Stimulated activated CD8-positive, alpha-beta memory T cell treated with anti-CD3 and anti-CD28 coated beads, Interleukin-4, amount 100 ng/mL, for 24 hours (primary cell): Measurements from ENCODE around the gene CAST.
"Not testable (repeated sequence)": the region's sequence is repeated elsewhere in the genome, so short reads cannot be mapped to it uniquely, and the experiment has no call there.

Experiments used
- DNase-seq: peaks from one replicate; pipeline ENCODE4 v3.0.0-alpha.2; 2020; ENCODE audit warnings: low read depth

CAST gene

DNA sequence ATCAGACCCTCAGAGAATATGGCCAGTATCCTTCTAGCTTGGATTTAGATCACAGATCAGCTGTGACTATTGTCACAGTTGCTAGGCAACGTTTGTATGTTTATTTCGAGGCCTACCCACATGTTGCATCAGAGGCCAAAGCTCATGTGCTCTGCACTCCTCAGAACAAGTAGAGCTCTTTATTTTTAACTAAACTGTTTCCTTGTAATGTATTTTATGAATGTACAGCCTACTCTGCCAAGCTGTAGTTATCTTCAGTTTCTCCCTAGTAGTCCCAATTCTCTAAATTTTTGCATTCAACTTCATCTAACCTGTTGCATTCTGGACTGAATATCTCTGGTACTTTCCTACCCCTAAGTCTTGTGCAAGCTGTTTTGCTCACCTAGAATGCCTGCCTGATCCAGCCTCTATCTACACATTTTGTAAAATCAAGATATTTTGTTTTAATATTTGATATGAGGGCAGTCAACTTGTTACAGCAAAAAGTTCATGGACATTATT, 52.8 kb downstream of the CAST start:
- DNase-seq, result no peak

DNA sequence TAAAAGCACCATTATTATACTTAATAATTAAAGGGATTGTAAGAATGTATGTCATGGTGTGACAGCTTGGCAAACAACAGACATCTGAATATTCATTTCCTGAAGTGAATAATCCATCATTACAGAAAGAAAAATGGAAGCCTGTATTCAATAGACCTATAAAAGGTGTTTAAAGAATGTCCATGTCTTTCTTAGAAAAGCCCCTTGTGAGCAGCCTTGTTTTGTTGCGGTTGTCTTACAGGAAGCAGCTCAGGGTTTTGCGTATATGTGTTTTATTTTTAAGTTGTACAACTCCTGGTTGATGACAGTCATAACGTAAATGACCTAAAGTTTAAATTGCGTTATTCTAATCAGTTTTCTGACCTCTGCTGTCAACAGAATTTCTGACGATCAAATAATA, 53.8 kb downstream of the CAST start:
- no peak for DNase-seq

DNA sequence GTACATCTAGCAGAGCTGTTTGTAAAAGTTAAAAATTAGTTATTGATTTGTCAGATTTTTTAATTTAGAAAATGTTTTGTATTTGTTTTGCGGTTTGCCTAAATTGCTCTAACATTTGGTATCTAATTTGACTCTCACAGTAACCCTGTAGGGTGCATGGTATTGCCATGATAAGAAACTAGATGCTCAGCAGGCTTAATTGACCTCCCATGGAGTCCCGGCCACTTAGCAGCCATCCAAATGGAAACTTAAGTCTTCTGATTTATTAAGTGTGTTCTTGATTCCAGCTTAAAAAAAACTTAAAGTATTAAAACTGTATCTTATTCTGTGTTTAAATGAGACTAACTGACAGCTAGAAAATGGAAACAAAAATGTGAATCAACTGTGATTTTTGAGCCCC, 54.5 kb downstream of the CAST start:
- no peak for DNase-seq

DNA sequence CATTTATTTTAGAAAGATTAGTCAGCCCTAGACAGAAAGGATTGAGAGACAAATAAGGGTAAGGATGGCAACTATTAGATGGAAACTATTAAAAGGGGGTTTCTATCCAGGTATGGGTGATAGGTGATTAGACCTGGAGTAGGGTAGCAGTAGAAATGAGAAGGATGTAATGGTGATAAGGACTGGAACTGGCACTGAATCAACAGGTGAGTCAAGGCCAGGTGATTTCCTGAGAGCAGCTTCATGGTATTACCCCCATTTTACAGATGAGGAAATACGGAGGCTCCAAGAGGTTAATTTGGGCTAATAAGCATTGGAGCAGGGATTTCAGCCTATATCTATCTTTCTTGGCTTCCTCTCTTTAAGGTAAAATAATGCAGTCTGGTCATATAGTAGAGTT, 55.7 kb downstream of the CAST start:
- no peak for DNase-seq

DNA sequence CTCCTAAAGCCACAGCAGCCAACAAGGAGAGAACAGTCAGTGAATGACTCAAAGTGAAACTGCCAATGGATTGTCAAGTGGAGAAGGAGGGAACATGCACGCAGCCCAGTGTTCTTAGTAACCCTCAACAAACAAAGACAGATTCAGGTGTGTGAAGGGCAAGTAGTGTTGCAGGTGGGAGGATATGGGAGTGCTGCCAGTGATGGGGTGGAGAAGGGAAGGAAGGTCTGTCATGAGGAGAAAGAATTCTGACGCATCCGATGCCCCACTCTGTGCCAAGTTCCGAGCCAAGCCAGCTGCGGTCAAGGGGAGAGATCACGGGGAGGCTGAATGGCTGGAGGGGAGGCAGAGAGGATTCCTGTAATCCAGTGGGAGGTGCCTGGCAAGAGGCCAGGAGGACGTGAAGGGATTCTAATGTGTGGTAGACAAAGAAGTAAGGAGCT, 56.5 kb downstream of the CAST start:
- no peak for DNase-seq

DNA sequence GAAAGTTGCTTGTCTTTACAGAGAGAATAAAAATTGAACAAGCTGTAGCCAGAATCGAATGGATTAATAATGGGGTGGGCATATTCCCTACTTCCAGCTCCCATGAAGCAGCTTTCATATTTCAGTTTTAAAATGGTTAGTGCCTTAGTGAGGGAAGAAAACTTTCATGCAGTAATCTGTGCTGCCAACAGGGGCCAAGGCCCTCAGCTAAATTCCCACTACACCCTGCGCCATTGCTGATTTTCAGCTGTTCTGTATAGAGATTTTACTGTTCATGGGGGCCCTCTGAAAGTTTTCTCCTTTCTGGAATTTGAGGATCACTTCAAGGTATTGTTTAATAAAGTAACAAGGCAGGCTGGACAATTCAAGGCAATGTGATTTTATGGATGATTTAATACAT, 58.2 kb downstream of the CAST start:
- no peak for DNase-seq

DNA sequence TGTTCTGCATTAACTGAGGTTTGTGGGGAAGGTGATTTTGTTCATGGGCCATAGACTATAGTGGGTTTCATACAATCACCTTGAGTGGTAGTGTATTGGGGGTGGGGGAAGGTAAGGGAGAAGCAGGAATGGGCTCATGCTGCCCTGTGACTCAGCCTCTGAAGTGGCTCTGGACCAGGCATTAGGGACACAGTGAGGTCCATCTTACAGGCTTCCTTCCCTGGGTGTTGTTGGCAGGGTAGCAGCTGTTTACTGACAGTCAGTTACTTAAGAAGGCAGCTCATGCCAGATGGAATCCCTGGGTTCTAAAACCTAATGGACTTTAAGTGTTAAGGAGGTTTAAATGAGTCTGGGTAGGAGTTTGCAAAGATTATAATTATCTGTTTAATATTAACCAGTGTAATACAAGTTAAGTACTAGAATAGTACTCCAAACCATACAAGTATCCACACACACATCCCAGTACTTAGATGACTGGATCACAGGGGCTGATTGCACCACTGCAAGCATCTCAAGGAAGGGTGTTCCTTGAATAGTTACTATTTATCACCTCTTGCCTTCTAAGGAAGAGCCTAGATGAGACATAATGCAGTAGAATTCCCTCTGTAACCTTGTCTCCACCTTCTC, 59.3 kb downstream of the CAST start:
- no peak for DNase-seq

DNA sequence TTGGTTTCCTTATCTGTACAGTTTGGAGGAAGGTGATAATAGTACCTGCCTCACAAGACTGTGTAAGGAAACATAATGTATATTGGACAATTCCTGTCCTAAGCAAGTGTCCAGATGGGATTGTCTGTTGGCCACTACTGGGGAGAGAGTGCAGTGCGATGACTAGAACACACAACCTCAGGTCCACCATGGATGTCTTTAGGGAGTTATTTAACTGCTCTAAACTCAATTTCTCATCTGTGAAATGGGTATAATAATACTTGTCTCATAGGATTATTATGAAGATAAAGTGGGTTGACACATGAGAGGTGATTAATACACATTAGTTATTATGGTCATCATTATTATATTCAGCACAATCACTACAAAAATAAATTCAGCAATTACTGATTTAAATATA, 63.1 kb downstream of the CAST start:
- DNase-seq, result no peak

DNA sequence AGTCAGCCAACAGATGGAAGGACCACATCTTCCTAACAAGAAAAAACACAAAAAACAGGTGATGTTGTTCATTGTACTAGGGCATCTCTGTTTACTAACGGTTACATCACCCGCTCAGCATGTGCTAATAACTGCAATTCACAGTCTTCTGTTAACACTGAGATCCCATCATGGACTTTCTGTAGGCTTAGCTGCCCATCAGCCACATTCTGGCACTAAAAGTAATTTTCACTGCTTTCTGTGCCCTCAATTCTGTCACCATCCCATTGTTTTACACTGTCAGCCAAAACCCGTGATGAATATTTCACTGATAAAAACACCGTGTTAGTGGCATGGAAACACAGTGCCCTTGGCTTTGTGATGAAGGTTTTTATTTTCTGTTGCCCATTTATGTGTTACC, 64.6 kb downstream of the CAST start:
- no peak for DNase-seq

DNA sequence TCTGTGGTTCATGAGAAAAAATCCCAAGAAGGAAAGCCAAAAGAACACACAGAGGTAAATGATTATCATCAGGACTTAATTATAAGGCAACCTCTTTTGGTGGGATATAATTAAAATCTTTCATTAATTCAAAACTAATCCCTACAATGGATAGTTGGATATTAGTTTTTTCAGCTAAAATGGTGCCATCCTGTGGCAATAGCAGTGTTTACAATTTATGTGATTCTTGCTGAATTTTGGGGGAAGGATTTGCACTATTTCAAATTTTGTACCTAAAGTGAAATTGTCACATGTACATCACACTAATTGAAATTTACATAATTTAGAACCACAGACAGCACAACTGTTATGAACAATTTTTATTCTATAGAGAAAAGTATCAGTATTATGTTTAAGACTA, 67.0 kb downstream of the CAST start:
- no peak for DNase-seq

DNA sequence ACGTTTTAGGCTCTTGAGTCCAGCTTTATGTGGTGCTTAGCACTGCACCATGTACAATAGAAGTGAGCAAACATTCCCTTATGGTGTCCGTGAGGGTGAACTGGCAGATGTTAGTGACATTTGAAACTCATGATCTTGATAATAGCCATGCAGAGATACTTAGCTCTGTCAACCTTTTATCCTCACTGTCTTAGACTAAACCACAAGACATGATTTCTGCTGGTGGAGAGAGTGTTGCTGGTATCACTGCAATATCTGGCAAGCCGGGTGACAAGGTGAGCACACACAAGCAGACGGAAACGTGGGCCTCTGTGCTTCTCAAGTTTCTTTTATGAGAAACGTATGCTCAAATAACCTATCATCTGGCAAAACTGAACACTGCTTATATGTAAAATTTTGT, 68.4 kb downstream of the CAST start:
- no peak for DNase-seq

DNA sequence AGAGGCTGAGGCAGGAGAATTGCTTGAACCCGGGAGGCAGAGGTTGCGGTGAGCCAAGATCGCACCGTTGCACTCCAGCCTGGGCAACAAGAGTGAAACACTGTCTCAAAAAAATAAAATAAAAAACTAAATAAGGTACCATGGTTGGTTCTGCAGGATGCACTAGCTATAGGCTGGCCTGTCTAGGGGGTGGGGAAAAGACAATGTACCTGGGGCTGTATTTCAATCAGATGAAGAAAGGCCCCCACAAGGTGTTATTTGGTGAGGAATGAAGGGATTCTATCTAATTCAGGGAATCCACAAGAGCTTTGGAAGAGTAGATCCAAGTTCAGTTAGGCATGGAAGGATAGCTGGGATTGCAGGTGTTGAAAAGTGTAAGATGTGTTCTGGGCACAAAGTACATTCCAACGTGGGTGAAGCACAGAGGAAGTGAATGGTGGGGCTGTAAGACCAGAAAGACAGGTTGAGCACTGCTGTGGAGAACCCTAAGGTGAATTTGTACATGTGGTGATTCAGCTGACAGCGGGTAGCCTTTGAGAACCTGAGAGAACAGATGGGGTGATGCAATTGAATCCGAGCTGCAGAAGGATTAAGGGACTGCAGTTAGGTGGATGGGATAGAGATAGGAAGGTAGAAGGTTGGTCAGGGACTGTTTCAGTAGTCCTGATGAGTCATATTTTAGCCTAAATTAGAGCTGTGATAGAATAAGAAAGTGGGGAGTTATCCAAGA, 71.8 kb downstream of the CAST start:
- DNase-seq, result no peak

DNA sequence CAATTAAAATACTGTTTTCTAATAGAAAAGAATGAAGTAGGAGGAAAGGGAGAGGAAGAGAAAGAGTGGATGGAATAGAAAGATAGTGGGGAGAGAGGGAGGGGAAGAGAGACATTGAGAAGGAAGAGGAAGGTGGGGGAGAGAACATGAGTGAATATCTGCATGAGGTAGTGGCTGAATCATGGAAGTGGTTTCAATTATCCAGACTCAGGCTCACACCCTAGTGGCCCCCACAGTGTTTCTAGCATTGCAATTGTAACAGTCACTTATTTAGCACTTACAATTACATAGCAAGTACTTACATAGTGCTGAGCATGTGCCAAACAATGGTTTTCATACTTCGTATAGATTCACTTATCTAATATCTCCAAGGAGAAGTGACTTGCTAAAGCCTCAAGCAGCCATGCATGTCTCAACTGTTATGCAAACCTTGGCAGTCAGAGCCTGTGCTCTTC, 72.7 kb downstream of the CAST start:
- DNase-seq, result no peak

DNA sequence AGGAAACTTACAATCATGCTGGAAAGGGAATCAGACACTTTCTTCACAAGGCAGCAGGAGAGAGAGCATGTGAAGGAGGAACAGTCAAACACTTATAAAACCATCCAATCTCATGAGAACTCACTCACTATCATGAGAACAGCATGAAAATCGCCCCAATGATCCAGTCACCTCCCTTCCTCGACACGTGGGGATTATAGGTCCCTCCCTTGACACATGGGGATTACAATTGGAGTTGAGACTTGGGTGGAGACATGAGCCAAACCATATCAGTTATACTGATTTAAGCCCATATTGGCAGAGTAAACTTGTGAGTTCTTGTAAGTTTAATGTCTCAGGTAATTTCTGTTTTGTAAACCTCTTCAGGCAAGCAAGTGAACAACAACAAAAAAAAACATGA, 74.8 kb downstream of the CAST start:
- DNase-seq, result no peak

DNA sequence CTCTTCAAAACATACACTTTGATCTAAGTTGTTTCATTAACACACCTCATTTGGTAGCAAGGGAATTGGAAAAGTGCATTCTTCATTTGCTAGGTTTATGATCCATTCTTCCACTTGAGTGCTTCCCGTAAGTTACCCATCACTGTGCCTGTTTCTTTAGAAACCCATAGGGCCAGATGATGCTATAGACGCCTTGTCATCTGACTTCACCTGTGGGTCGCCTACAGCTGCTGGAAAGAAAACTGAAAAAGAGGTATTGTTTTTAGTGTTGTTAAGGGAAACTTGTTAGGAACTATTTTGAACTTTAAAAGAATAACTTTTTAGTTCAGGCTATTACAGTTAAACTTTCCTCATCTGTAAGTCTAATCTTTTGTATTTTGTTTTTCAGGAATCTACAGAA, 78.9 kb downstream of the CAST start:
- DNase-seq, result no peak

DNA sequence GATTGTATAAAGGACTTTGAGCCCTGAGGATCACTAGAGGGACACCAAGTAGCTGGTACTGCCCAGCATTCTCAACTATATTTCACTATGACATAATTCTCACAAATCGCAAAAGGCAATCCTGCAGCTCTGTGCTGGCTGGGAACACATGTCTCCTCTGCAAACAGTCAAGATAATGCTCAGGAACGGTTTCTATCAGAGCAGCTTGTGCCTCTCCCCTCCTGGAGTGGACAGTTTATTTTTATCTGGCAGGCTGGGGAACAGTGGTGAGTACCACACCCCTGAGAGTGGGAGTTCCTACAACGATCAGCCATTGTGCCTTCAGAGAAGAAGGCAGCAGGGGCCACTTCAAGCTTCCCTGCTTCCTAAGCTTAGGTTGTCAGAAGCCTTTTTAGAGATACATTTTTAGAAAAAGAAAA, 79.7 kb downstream of the CAST start:
- DNase-seq, result no peak

DNA sequence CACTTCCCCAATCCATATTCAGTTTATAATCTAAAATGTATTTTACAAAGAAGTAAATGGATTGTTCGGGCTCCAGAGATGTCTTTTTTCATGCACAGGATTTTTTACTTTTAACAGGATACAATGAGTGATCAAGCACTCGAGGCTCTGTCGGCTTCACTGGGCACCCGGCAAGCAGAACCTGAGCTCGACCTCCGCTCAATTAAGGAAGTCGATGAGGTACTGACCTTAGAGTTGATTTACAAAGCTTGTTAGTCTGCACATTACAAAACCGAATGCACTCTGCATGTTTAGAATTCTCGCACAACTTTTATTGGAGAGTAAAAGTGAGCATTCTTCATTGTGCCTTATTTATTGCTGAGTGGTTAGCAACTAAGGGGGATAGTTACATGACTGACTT, 80.4 kb downstream of the CAST start:
- DNase-seq, result no peak

DNA sequence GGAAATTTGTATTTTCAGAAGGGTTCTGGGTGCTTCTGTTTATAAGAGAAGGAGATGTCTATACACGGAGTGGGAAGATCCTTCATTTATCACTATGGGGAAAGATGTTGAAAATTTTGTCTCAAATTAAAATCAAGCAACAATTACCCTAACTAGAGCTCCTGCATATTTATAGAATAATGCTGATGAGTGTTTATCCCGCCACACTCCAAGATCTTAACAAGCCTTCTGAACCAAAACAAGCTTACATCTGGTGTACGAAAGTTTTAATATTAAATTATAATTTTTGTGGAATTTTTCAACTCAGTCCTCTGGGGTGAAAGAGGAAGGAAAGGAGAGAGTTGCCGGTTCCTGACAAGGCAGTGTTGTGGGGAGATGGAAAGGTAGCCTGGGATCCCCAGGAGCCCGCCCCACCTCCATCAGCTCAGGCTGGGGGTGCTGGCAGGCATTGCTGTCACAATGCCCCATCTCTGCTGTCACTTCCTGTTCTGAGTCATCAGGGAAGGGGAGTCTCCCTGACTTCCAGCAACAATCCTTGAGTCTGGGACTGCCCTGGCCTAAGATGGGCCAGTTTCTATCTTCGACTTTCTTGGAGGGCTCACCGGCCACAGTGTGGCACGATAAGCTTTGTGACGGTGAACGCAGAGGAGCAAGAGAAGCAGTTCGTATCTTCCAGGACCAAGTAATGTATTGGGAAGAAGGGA, 81.0 kb downstream of the CAST start:
- DNase-seq, result no peak

DNA sequence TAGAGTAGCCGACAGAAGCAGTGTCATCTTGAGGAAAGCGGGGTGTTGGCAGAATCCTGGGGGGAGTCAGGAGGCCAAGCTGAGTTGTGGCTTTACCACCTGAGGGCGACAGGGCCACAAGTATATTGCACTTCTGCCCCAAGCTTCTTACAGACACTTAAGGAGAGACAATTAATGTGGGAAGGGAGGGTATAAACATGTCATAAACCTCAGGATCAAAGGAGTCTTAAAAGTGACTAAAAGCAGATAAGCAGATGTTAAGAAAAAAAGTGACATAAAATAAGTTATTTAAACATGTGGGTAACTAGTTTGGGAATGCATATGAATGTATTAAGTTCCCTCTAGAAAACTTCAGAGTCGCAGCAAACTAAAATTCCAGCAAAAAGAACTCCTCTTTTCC, 81.6 kb downstream of the CAST start:
- no peak for DNase-seq

DNA sequence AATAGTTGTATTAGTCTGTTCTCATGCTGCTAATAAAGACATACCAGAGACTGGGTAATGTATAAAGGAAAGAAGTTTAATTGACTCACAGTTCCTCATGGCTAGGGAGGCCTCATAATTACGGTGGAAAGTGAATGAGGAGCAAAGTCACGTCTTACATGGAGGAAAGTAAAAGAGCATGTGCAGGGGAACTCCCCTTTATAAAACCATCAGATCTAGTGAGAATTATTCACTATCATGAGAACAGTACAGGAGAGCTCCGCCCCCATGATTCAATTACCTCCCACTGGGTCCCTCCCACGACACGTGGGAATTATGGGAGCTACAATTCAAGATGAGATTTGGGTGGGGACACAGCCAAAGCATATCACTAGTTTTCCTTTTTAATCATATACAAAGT, 82.0 kb downstream of the CAST start:
- DNase-seq, result not testable (repeated sequence)

DNA sequence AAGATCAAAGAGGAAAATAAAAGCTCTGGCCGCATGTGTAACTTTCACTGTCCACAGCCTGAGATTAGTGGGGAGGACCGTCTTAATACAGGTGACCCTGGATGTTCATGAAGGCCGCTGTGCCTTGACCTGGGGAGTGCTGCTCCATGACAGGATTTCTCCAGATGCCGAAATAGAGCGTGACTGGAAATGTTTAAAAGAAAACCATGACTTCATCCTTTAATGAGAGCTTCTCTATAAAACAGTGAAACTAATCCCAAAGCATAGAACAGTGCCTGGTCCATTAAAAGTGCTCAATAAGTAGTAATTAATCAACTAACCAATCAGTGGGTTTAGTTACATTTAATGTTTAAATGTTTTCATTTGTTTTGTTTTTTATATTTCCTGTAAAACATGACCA, 82.8 kb downstream of the CAST start:
- no peak for DNase-seq

DNA sequence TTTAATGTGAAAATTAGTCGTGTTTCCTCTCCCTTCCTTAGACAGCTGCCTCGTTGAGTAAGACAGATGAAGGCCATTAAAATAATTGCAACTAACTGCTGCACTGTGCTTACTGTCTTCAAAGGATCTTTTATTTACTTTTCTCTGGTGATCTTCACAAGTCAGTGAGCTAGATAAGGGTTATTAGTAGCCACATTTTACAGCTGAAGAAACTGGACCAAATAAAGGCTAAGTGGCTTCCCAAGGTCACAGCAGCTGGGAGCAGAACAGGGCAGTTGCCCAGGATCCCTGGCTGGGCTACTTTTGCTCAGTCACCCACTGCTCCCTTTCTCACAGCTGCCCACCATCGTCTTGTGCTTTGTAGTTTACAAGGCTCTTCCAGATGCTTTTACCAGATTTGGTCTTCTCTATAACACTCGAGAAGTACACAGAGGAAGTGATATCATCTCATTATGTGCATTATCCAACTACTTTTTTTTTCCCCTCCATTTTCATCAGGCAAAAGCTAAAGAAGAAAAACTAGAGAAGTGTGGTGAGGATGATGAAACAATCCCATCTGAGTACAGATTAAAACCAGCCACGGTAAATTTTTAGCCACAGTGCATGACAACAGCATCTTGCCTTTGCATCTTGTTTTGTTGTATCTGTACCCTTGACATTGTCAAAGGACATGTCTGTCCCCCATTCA, 83.8 kb downstream of the CAST start:
- DNase-seq, result no peak

DNA sequence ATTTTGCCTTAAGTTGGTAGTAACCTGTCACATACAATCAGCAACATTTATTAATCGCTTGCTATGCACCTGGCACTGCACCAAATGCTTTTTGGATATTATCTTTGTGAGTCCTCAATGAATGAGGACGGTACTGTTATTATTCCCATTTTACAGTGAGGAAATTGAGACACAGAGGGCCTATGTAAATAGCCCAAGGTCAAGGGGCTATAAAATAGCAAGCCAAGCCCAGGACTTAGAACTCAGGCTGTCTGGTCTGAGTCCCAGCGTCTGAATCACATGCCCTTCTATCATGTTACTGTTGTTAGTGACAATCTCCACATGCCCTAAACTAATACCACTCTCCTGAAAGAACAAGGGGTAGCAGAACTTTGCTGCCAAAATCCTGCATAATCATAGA, 85.5 kb downstream of the CAST start:
- no peak for DNase-seq
